ENCODE data around the gene USP20. TPM values are rescaled to one million over a fixed set of nuclear protein-coding genes. Genes with fewer than 3 reads are reported as not detected.

USP20 gene
- total and polyA plus RNA-seq, 10 of the 15 experiments (the other 5 are each of a cell fraction or from before 2014, with no cell fraction given), result 0.66 to 23.3 (median 11.0) TPM

DNA sequence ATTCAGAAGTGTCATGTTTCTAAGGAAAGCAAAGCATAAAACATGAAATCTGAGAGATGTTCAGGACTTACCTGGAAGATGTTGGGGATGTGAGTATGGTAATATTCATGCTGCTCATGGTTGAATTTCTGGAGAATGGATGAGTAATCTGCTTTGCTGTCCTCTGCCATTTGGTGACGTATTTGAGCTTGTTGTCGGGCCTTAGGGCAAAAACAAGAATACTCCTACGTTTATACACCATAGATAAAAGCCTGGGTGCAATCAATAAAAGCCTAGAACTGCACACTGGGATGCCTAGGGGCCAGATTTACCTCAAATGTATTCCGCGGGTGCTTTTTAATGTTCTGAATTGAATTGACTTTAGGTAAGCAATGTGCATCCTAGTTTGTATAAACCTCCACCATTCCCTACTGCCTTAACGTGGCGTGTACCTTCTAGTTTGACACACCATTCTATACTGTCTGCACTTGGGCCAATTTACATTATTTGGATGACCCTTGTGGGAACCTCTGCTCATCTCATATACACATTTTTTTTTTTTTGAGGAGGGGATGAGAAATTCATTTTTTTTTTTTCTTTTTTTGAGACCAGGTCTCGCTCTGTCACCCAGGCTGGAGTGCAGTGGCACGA, 94.4 kb downstream of the USP20 start (continued):
- TF ChIP-seq, protein P1, sequence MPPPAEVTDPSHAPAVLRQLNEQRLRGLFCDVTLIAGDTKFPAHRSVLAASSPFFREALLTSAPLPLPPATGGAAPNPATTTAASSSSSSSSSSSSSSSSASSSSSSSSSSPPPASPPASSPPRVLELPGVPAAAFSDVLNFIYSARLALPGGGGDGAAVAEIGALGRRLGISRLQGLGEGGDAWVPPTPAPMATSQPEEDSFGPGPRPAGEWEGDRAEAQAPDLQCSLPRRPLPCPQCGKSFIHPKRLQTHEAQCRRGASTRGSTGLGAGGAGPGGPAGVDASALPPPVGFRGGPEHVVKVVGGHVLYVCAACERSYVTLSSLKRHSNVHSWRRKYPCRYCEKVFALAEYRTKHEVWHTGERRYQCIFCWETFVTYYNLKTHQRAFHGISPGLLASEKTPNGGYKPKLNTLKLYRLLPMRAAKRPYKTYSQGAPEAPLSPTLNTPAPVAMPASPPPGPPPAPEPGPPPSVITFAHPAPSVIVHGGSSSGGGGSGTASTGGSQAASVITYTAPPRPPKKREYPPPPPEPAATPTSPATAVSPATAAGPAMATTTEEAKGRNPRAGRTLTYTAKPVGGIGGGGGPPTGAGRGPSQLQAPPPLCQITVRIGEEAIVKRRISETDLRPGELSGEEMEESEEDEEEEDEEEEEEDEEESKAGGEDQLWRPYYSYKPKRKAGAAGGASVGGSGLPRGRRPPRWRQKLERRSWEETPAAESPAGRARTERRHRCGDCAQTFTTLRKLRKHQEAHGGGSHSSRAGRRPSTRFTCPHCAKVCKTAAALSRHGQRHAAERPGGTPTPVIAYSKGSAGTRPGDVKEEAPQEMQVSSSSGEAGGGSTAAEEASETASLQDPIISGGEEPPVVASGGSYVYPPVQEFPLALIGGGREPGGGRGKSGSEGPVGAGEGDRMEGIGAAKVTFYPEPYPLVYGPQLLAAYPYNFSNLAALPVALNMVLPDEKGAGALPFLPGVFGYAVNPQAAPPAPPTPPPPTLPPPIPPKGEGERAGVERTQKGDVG (CRISPR knock-in tag; IDR thresholded peaks at IDR 0.05), result no peak
- TF ChIP-seq BRCA1 (IDR thresholded peaks at IDR 0.05; ENCODE audit: low read depth, low read length), result no peak
- no peak for TF ChIP-seq MEF2B (IDR thresholded peaks at IDR 0.05; ENCODE audit: partially characterized antibody, poor library complexity, severe bottlenecking)
- peak; percentile 40; the same call in 1 of the 2 replicates for TF ChIP-seq POLR2A (IDR thresholded peaks at IDR 0.05; ENCODE audit: low read depth, low read length)
- TF ChIP-seq, protein P2, sequence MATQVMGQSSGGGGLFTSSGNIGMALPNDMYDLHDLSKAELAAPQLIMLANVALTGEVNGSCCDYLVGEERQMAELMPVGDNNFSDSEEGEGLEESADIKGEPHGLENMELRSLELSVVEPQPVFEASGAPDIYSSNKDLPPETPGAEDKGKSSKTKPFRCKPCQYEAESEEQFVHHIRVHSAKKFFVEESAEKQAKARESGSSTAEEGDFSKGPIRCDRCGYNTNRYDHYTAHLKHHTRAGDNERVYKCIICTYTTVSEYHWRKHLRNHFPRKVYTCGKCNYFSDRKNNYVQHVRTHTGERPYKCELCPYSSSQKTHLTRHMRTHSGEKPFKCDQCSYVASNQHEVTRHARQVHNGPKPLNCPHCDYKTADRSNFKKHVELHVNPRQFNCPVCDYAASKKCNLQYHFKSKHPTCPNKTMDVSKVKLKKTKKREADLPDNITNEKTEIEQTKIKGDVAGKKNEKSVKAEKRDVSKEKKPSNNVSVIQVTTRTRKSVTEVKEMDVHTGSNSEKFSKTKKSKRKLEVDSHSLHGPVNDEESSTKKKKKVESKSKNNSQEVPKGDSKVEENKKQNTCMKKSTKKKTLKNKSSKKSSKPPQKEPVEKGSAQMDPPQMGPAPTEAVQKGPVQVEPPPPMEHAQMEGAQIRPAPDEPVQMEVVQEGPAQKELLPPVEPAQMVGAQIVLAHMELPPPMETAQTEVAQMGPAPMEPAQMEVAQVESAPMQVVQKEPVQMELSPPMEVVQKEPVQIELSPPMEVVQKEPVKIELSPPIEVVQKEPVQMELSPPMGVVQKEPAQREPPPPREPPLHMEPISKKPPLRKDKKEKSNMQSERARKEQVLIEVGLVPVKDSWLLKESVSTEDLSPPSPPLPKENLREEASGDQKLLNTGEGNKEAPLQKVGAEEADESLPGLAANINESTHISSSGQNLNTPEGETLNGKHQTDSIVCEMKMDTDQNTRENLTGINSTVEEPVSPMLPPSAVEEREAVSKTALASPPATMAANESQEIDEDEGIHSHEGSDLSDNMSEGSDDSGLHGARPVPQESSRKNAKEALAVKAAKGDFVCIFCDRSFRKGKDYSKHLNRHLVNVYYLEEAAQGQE (IDR thresholded peaks at IDR 0.05; ENCODE audit: low read depth, low read length), result no peak
- no peak for TF ChIP-seq JUNB (IDR thresholded peaks at IDR 0.05)
- peak; percentile 54; the same call in 1 of the 2 replicates for TF ChIP-seq POLR2AphosphoS2 (IDR thresholded peaks at IDR 0.05; ENCODE audit: low read depth, low read length)
